K562 (cell line): Measurements from ENCODE around the gene COQ4. TPM values are rescaled to one million over a fixed set of nuclear protein-coding genes. Genes with fewer than 3 reads are reported as not detected.

Source experiments
- ATAC-seq: fragments of 200-7000 bp; cut with Tn5 transposase; 3 replicates; pipeline ENCODE4 v1.9.1; 2020; ENCODE audit warnings: moderate library complexity
- BruUV-seq: library from RNA; stranded (reverse); fragments of 400-500 nt; replicated peaks from 2 replicates; lab custom pipeline; 2021; lab: Mats Ljungman, UMichigan
- CTCF ChIA-PET: fragments of 300-600 bp; formaldehyde crosslinking; extraction: SDS; loops from one replicate; lab custom pipeline; 2021; ENCODE audit warnings: low intra/inter-chr PET ratio; lab: Yijun Ruan, JAX
- POLR2A ChIA-PET: fragments of 300-600, 350-650 bp; sonication (Branson Sonifier 250); formaldehyde crosslinking; extraction: SDS; loops from one replicate; lab custom pipeline; 2021; ENCODE audit warnings: antibody characterized with exemption, inconsistent platforms; lab: Yijun Ruan, JAX
- DNase-seq, 4 experiments: peaks; one replicate each; pipeline versions ENCODE4 v3.0.0 to v3.0.0-alpha.2; 2011 to 2018; ENCODE audit warnings: low spot score in 3 of 4, mixed read lengths in 3 of 4; ENCODE audit errors: extremely low read depth in 1 of 4
- FAIRE-seq: peaks from 2 replicates; lab custom pipeline; 2011; peaks lifted over from hg19 to GRCh38; lab: Jason Lieb, UNC
- H2AFZ ChIP-seq: 2 replicates; pipeline ENCODE4 v1.6.0; 2011; ENCODE audit warnings: low read depth, low read length, control low read depth, inconsistent platforms
- H3K27ac ChIP-seq: fragments of 200-600 bp; 3 replicates; pipeline ENCODE4 v1.8.0; 2011; ENCODE audit warnings: low read depth, mild to moderate bottlenecking, control low read depth, inconsistent platforms, low read length, moderate library complexity, mixed read lengths; ENCODE audit errors: extremely low read depth
- H3K27me3 ChIP-seq, 2 experiments: fragments of 300-600 bp in 1 of 2; 2 replicates in 1 of 2; 3 replicates in 1 of 2; pipeline versions ENCODE4 v1.6.0 to v1.8.0; 2011; ENCODE audit warnings: inconsistent platforms in 2 of 2, low read length in 2 of 2, mild to moderate bottlenecking in 1 of 2, mixed read lengths in 1 of 2, moderate library complexity in 1 of 2; ENCODE audit not compliant: control insufficient read depth in 2 of 2, insufficient read depth in 2 of 2
- H3K36me3 ChIP-seq: fragments of 300-600 bp; 3 replicates; pipeline ENCODE4 v1.8.0; 2011; ENCODE audit warnings: mild to moderate bottlenecking, low read length, inconsistent platforms; ENCODE audit not compliant: control insufficient read depth, insufficient read depth
- H3K4me1 ChIP-seq, 2 experiments: fragments of 200-600 bp in 1 of 2; replicated peaks in 1 of 2; 2 replicates in 1 of 2; 3 replicates in 1 of 2; pipeline versions ENCODE4 v1.5.1 to v1.8.0; 2011; ENCODE audit warnings: inconsistent platforms in 2 of 2, low read length in 2 of 2, mild to moderate bottlenecking in 1 of 2, mixed read lengths in 1 of 2, moderate library complexity in 1 of 2; ENCODE audit not compliant: control insufficient read depth in 2 of 2, insufficient read depth in 2 of 2
- H3K4me2 ChIP-seq: 2 replicates; pipeline ENCODE4 v1.6.1; 2011; ENCODE audit warnings: low read length, control low read depth, inconsistent platforms, mixed read lengths; ENCODE audit not compliant: insufficient read depth
- H3K4me3 ChIP-seq: fragments of 200-600 bp; sonication (generic), shearing (Covaris generic); 2 replicates; pipeline ENCODE4 v1.5.1; 2016; ENCODE audit warnings: control low read depth, inconsistent platforms
- H3K79me2 ChIP-seq: fragments of 200-600 bp; 3 replicates; pipeline ENCODE4 v1.8.0; 2011; ENCODE audit warnings: low read length, inconsistent platforms; ENCODE audit not compliant: control insufficient read depth, insufficient read depth
- H3K9ac ChIP-seq, 2 experiments: 2 replicates each; pipeline versions ENCODE4 v1.6.0 to v1.6.1; 2011; ENCODE audit warnings: low read depth in 2 of 2, low read length in 2 of 2, control low read depth in 1 of 2, inconsistent platforms in 1 of 2, mild to moderate bottlenecking in 1 of 2, mixed read lengths in 1 of 2; ENCODE audit not compliant: insufficient read depth in 1 of 2
- H3K9me1 ChIP-seq: one replicate; pipeline ENCODE4 v1.6.0; 2011; ENCODE audit warnings: inconsistent platforms, mild to moderate bottlenecking, low read length, moderate library complexity; ENCODE audit not compliant: control insufficient read depth, insufficient read depth
- H3K9me3 ChIP-seq: replicated peaks from 2 replicates; pipeline ENCODE4 v1.5.1; 2011; ENCODE audit warnings: low read depth, low read length, inconsistent platforms; ENCODE audit not compliant: control insufficient read depth, insufficient read depth
- H4K20me1 ChIP-seq: replicated peaks from 2 replicates; pipeline ENCODE4 v1.6.1; 2011; ENCODE audit warnings: low read length, inconsistent platforms, mixed read lengths; ENCODE audit not compliant: control insufficient read depth, insufficient read depth
- CBX5 ChIP-seq: IDR thresholded peaks from 2 replicates; pipeline ENCODE4 v1.6.1; 2014; ENCODE audit warnings: low read depth, borderline replicate concordance
- CEBPG ChIP-seq, 3 experiments: fragments of 200-800 bp in 1 of 3; sonication (Bioruptor generic) in 1 of 3; sonication (generic) in 1 of 3; formaldehyde crosslinking in 1 of 3; IDR thresholded peaks in 2 of 3; conservative IDR thresholded peaks in 1 of 3; 2 replicates each; pipeline versions ENCODE4 v1.6.1 to v1.8.0; 2016 to 2022; ENCODE audit warnings: missing compliant biosample characterization in 2 of 3, missing genetic modification characterization in 2 of 3, mild to moderate bottlenecking in 1 of 3, missing genetic modification reagents in 1 of 3
- DEAF1 ChIP-seq: fragments of 450-650 bp; formaldehyde crosslinking; IDR thresholded peaks from 2 replicates; pipeline ENCODE4 v1.4.0; 2020; ENCODE audit warnings: mild to moderate bottlenecking, moderate library complexity
- ELK3 ChIP-seq: fragments of 450-650 bp; formaldehyde crosslinking; IDR thresholded peaks from 2 replicates; pipeline ENCODE4 v1.4.0; 2020; ENCODE audit warnings: mild to moderate bottlenecking
- HNRNPLL ChIP-seq: fragments of 200-400 bp; formaldehyde crosslinking; IDR thresholded peaks from 2 replicates; pipeline ENCODE4 v1.6.1; 2017; ENCODE audit warnings: low read length, low read depth, mild to moderate bottlenecking; ENCODE audit not compliant: poor library complexity, severe bottlenecking
- NR2F6 ChIP-seq: fragments of 450-650 bp; formaldehyde crosslinking; IDR thresholded peaks from 2 replicates; pipeline ENCODE4 v1.4.0; 2020; ENCODE audit warnings: mild to moderate bottlenecking
- WGBS: fragments of 100-300 bp; shearing (Covaris generic); methylation state at CpG from one replicate; pipeline ENCODE4 v1.1.6; 2016; ENCODE audit warnings: low coverage, mixed read lengths; ENCODE audit not compliant: insufficient coverage; ENCODE audit errors: missing lambda C conversion rate; 5-methylcytosine and 5-hydroxymethylcytosine counted together
- in situ Hi-C: fragments of 300-500 bp; cut with MboI; formaldehyde crosslinking; loops from 4 replicates; pipeline ENCODE4 v1.15.0; 2018; ENCODE audit warnings: inconsistent platforms, mixed read lengths
- intact Hi-C: fragments of 100-400 bp; cut with micrococcal nuclease; formaldehyde crosslinking; loops from 2 replicates; pipeline ENCODE4 v1.14.2; 2022
- polyA plus RNA-seq, 8 experiments: library from polyadenylated mRNA; depleted of rRNA in 4 of 8; stranded (reverse) in 5 of 8; unstranded in 3 of 8; fragments of >200 nt; fragmentation: Nextera tagmentation in 2 of 8; fragmentation: Illumina TruSeq in 1 of 8; extraction: Ambion mirVana in 2 of 8; extraction: Trizol in 1 of 8; gene quantifications; 2 replicates each; pipeline versions ENCODE4 v1.2.1 to v1.2.3, GENCODE V29; 2011 to 2014; ENCODE audit warnings: inconsistent platforms in 1 of 8, missing spikeins in 1 of 8
- total RNA-seq, 7 experiments: library from RNA; depleted of rRNA in 6 of 7; stranded (reverse); fragments of >200 nt in 6 of 7; fragmentation: Illumina TruSeq in 2 of 7; extraction: Trizol in 2 of 7; gene quantifications; 2 replicates each; pipeline versions ENCODE4 v1.2.1 to v1.2.3, GENCODE V29; 2011 to 2021; ENCODE audit warnings: low replicate concordance in 1 of 7
- TF ChIP-seq, protein P1 (sequence below): fragments of 450-650 bp; formaldehyde crosslinking; IDR thresholded peaks from 2 replicates; pipeline ENCODE4 v1.4.0; 2022; ENCODE audit warnings: missing genetic modification characterization
- TF ChIP-seq, protein P2 (sequence below), 2 experiments: fragments of 450-650 bp; conservative IDR thresholded peaks; 2 replicates each; pipeline ENCODE4 v1.6.1; 2017; ENCODE audit warnings: mild to moderate bottlenecking in 2 of 2, moderate library complexity in 2 of 2

Gene COQ4
- total and polyA plus RNA-seq, 9 of the 15 experiments (the other 6 are each of a cell fraction or from before 2014, with no cell fraction given) = 9.1 to 135 (median 67.2) TPM

- H3K27me3 ChIP-seq = no peaks in the 10 kb centered on the region
- H3K4me2 ChIP-seq = peak overlapping the region; percentile 97
- no peak overlapping the region; the same call in 2 of the 3 replicates for H3K27ac ChIP-seq
- no peak for ATAC-seq
- no peaks in the 10 kb centered on the region for H3K9me3 ChIP-seq
- peaks cover 11 to 25% of the 10 kb centered on the region in 2 experiments for H3K4me1 ChIP-seq
- H3K36me3 ChIP-seq = peaks cover 68% of the 10 kb centered on the region
- no peaks in the 10 kb centered on the region for H3K9me1 ChIP-seq
- H4K20me1 ChIP-seq = 0 out of 2 replicates have a peak, but pooled peaks cover 2% of the 10 kb centered on the region
- TF ChIP-seq CEBPG (CRISPR knock-in tag; IDR thresholded peaks at IDR 0.05) (no peak), CEBPG (tag; conservative IDR thresholded peaks at IDR 0.05 in 1 of 2, IDR thresholded peaks at IDR 0.05 in 1 of 2) (peak in 1 of 2 experiments; percentile 90; a peak in 2 of 4 replicates), HNRNPLL (peak; percentile 27), CBX5 (no peak), ELK3 (CRISPR knock-in tag) (no peak), DEAF1 (0 out of 2 replicates have a peak, but pooled peaks have one; percentile 9), NR2F6 (CRISPR knock-in tag) (0 out of 2 replicates have a peak, but pooled peaks have one; percentile 33)
- TF ChIP-seq, protein P1, sequence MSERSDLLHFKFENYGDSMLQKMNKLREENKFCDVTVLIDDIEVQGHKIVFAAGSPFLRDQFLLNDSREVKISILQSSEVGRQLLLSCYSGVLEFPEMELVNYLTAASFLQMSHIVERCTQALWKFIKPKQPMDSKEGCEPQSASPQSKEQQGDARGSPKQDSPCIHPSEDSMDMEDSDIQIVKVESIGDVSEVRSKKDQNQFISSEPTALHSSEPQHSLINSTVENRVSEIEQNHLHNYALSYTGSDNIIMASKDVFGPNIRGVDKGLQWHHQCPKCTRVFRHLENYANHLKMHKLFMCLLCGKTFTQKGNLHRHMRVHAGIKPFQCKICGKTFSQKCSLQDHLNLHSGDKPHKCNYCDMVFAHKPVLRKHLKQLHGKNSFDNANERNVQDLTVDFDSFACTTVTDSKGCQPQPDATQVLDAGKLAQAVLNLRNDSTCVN (CRISPR knock-in tag) = 0 out of 2 replicates have a peak, but pooled peaks have one; percentile 10
- TF ChIP-seq, protein P2, sequence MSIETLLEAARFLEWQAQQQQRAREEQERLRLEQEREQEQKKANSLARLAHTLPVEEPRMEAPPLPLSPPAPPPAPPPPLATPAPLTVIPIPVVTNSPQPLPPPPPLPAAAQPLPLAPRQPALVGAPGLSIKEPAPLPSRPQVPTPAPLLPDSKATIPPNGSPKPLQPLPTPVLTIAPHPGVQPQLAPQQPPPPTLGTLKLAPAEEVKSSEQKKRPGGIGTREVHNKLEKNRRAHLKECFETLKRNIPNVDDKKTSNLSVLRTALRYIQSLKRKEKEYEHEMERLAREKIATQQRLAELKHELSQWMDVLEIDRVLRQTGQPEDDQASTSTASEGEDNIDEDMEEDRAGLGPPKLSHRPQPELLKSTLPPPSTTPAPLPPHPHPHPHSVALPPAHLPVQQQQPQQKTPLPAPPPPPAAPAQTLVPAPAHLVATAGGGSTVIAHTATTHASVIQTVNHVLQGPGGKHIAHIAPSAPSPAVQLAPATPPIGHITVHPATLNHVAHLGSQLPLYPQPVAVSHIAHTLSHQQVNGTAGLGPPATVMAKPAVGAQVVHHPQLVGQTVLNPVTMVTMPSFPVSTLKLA (conservative IDR thresholded peaks at IDR 0.05) = no peak
- TF ChIP-seq, all 486 proteins: peak for 5
- H3K9ac ChIP-seq = peak overlapping the region; percentile 92 to 93
- 55% methylated on average over 12 of the region's 12 CpGs for WGBS
- in situ Hi-C loops (loop anchor here (5.0 to 10.0 kb wide), 2 partner anchors 1349 to 1561 kb away; no protein-coding TSS in a partner anchor), intact Hi-C loops (no loop called here)
- DNase-seq (peak in 1 of 4 experiments; percentile 26), FAIRE-seq (no peak)
- ChIA-PET CTCF (no interaction called here), POLR2A (interaction anchor here (0.8 to 3.7 kb wide), 4 partner anchors 12 to 26 kb away, joined by 3 to 51 read pairs (median 5); no protein-coding TSS in a partner anchor)
- no peak overlapping the region for H2AFZ ChIP-seq
- peaks cover 49% of the 10 kb centered on the region for H3K79me2 ChIP-seq
- no TSS peak for BruUV-seq
- H3K4me3 ChIP-seq = peak overlapping the region; percentile 67
These were observed 1.2 kb downstream of the COQ4 start for GRCh38 chr9:128323791-128324190.
